HG03064 (cell line): ENCODE data around the gene SLC30A7.

Experiments used
- ATAC-seq: cut with Tn5 transposase; IDR thresholded peaks from one replicate; pipeline ENCODE4 v1.9.1; 2021; ENCODE audit warnings: low read depth; ENCODE audit not compliant: unreplicated experiment

SLC30A7 gene

DNA sequence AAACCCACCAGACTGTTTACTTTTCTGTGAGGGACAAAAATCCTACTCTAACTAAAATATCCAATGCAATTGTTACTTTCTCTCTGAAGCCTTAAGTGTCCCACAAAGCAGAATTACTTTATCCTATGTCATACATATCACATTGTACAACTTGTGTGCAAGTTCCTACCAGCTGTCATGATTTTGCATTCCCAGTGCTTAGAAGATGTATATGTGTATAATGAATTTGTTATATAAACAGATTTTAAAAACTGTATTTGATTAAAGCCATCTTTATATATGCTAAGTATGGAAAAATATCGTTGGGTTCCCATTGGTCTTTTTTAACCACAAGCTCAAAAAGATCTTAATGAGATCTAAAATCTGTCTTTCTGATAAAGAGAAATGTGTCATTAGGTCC, 72.7 kb downstream of the SLC30A7 start:
- no peak for ATAC-seq

DNA sequence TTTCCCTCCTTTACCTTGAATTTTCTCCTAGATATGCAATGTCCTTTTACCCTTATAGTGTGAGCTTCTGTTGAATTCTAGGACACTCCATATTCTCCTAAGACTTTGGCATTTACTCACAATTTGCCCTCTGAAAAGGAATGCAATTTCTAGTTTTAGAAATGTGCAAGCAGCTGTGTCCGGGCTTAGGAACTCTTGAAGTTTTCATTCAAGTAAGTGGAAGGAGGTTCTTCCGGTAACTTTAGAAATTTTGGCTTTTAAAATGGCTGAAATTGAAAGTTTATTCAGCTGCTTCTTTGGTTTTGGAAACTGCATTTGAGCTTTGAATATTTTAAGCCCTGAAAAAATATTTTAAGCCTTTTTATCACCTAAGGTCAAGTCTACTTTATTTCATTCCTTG, 73.4 kb downstream of the SLC30A7 start:
- ATAC-seq, result no peak

- ATAC-seq, result no peak
These were observed 75.1 kb downstream of the SLC30A7 start for GRCh38 chr1:100971021-100971420.

GRCh38 chr1:100972185-100972584, 76.3 kb downstream of the SLC30A7 start:
- ATAC-seq, result no peak

GRCh38 chr1:100976936-100977335, 81.0 kb downstream of the SLC30A7 start:
- ATAC-seq, result no peak

DNA sequence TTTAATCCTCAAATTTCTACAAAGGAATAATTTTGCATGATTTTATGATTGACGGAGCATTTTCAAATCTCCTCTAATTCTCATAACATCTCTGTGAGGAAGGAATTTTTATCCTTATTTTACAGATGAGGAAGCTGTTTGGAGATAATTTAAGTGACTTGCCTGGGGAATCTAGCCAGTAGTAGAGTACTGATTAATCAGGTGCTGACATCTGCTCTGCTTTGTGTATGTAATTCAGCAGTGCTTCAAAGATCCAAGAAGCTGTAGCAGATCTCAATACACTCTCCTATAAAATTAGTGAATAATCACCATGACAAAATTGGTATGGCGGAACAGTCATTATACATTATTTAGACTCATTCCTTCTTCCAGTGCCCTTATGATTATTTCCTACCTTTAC, 83.7 kb downstream of the SLC30A7 start:
- no peak for ATAC-seq

DNA sequence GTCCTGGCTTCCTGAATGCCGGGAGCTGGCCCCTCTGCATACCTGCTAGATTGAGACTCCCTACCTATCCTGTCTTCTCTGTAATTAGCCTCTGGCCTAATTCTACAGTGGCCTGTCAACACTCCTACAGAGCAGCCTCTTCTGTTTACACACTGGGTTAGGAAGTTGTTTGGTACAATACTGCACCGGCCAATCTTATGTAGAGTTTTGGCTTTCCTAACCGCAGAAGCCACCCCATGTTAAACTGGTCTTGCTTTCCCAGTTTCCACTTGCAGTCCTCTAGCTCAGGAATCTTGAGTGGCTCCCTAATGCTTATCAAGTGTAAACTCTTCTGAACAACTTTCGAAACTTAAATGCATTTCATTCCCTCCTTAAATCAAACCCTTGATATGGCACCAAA, 86.9 kb downstream of the SLC30A7 start:
- ATAC-seq, result no peak

DNA sequence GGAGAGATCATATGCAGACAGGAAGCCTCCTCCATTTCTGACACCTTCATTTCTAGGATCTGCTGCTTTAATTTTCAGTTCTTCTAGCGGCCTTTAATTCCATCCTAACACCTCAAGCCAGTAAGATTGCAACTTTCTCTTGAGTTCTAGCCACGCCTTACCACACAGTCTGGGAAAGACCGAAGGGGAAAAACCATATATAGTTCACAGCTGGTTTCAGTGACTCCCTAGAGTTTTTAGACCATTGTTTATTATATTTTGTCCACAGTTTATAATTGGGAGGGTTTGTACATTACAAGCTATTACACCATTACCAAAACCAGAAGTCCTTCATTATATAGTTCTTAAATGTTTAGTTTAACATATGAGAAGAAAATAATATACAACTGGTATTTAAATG, 92.2 kb downstream of the SLC30A7 start:
- no peak for ATAC-seq

DNA sequence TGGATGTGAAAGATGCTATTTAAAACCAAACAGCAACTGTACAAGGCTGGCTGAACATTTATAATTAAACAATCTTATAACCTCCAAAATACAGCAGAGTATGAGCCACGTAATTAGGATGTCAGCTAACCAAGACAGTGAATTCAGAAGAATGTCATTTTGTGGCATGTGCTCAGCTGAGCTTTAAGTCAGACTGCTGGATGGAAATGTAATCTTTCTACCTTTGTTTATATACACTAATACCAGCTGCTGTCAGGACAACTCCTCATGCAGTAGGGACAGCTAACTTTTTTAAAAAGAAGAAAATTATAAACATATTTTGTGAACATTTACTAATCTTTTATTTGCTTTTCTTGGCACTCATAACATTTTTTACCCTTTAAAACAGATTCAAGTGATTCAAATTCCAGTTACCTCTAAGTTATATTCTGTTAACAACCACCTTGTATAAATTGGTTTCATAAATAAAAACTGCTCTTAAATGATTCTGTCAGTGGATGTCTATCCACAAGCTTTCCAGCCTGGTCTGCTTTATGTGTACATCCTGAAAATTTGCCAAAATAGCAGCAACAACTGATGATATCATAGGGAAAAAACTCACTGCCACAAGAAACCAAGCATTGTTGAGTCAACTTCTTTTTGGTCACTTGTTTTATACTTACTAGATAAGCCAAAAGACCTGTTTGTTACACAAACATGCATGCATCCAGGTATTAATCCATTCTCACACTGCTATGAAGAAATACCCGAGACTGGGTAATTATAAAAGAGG, 93.6 kb downstream of the SLC30A7 start:
- no peak for ATAC-seq

GRCh38 chr1:100995198-100995988, 99.5 kb downstream of the SLC30A7 start:
- no peak for ATAC-seq

DNA sequence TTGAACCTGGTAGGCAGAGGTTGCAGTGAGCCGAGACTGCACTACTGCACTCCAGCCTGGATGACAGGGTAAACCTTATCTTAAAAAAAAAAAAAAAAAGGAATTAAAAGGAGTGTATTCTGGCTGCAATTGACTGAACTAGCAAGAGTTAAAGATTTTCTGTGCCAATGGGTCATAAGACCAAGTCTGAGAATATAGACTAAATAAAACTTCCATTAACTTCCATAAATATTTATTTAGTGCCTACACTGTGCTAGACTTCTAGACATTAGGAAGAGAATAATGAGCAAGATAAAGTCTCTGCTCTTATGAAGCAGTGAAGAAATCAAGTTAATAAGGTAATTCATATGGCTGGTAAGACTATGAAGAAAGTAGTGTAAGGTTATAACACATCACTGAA, 102.5 kb downstream of the SLC30A7 start:
- ATAC-seq, result no peak

DNA sequence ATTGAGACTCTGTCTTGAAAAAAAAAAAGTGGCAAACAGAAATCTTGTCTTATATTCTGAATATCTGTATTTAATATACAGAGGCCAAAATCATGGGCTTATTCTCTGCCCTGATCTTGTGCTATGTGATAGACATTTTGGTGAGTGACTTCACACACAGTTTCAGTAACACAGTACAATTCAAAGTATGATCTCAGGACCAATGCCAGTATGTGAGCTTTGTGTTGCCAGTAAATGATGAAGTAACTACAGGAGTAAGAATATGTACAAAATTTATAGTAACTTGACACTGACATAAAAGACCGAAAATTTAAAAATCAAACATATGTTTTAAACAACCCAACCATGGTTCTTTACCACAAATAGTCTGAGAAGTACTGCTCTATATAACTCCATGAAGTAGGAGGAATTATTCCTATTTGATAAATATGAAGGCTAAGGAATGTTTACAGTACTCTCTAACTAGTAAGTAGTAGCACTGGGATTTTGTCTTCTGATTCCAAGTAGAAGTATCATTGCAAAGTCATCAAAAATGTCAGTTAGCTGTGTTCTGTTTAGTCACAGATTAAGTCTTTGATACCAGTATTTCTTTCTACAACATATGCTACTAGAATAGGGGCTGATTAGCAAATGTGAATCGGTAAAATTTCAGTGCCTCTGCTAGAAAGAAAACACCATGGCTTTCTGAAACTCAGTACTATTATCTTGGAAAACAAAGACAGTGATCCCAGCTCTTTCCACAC, 104.4 kb downstream of the SLC30A7 start:
- ATAC-seq, result no peak

- no peak for ATAC-seq
These were observed 106.7 kb downstream of the SLC30A7 start for GRCh38 chr1:101002551-101002950.

- no peak for ATAC-seq
These were observed 107.2 kb downstream of the SLC30A7 start for GRCh38 chr1:101003012-101003650.

DNA sequence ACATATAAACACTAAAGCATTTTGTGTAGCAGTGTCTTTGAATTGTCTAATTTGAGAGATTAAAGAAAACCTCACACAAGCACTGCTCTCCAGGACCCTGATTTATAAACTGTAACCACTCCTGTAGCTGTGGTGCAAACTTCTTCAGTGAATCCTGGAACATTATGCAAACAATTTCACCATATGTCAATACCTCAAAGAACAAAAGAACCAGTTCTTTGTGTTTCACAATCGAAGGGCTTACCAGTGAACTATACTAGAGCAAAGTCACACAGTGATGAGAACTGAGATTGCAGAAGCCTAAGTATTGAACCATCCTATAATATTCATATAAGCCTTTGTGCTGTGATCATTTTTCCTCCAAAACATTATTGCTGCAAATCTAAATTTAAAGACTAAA, 108.2 kb downstream of the SLC30A7 start:
- no peak for ATAC-seq

DNA sequence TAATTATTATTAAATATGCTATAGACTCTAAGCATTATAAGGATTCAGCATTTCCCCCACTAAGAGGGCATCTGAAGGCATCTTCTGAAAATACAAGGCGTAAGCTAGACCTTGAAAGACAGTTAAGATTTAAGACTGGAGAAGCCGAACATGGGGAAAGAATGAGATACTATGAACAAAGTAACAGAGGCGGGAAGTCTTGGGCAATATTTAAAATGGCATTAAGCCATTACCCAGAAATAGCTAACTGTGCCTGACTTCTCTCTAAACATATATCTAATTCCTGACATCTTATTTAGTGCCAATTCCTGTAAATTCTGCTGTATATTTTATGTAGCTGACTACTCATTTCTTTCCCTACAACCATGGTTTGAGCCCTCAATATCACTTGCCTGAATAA, 108.8 kb downstream of the SLC30A7 start:
- no peak for ATAC-seq

DNA sequence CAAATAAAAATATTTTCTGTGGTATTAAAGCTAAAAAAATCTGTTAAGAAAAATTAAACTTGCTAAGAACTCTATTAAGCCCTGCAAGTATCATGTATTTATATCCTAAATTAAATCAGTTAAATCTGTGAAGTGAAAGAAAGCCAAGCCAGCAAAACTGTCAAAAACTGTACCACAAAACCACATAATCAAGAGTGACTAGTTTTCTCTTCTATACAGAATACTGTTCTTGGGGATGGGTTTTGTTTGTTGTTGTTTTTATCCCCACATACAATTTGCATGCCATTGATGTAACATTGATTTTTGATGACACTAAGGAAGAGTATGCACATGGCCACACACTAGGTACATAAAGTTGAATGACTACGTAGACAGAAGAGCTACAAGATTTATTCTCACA, 109.3 kb downstream of the SLC30A7 start:
- ATAC-seq, result no peak

DNA sequence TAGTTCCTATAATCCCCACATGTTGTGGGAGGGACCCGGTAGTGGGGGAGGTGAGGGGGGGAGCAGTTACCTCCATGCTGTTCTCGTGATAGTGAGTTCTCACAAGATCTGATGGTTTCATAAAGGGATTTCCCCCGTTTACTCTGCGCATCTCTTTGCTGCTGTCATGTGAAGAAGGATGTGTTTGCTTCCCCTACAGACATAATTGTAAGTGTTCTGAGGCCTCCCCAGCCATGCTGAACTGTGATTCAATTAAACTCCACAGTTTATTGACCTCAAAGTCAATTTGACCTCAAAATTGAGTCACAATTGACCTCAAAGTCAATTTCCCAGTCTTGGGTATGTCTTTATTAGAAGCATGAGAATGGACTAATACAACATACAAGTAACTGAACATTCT, 110.0 kb downstream of the SLC30A7 start:
- ATAC-seq, result no peak

GRCh38 chr1:101006553-101006952, 110.7 kb downstream of the SLC30A7 start:
- no peak for ATAC-seq

- no peak for ATAC-seq
These were observed 112.4 kb downstream of the SLC30A7 start for GRCh38 chr1:101008229-101008834.
